GM21423 (cell line): ENCODE results near the gene SAMM50.
"Not testable (repeated sequence)": the region's sequence is repeated elsewhere in the genome, so short reads cannot be mapped to it uniquely, and the experiment has no call there.

Experiments
- ATAC-seq: cut with Tn5 transposase; IDR thresholded peaks from one replicate; pipeline ENCODE4 v1.9.1; 2021; ENCODE audit warnings: mild to moderate bottlenecking, moderate library complexity; ENCODE audit not compliant: unreplicated experiment

SAMM50 gene

DNA sequence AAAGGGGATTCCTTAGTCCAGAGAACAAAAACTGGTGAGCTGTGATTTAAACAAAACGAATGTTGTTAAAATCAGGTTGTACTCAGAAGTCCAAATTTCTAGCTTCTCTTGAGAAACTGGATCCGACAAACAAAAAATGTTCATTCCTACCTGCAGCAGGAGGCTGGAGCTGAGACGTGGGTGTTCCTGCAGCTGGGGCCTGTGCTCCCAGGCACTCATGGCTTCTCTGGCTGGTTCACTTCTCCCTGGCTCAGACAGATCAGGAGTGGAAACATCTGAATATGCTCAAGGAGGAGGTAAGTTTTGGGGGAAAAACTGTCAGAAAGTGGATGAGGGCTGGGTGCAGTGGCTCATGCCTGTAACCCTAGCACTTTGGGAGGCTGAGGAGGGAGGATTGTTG is 44.1 kb downstream of the SAMM50 start:
- no peak for ATAC-seq

- ATAC-seq, result no peak
These were observed 44.9 kb downstream of the SAMM50 start for GRCh38 chr22:44000123-44000522.

GRCh38 chr22:44001521-44001920 is 46.3 kb downstream of the SAMM50 start:
- ATAC-seq, result no peak

DNA sequence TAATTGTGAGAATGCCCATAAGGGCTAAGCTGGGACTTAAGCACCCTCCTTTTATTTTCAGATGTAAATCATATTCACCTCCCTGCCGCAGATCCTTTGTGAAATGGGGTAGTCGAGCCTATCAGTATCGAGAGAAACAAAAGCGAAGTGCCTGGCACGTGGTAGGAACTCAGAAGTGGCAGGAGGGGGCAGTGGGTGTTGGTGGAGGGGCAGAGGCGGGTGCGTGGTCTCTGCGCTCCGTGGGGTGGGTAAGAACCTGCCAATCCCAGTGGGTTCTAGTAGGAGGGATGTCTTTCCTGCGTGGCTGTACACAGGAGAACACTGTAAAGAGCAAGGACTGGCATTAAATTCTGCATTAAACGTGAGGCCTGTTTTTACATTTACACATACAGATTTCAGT is 47.1 kb downstream of the SAMM50 start:
- ATAC-seq, result no peak

DNA sequence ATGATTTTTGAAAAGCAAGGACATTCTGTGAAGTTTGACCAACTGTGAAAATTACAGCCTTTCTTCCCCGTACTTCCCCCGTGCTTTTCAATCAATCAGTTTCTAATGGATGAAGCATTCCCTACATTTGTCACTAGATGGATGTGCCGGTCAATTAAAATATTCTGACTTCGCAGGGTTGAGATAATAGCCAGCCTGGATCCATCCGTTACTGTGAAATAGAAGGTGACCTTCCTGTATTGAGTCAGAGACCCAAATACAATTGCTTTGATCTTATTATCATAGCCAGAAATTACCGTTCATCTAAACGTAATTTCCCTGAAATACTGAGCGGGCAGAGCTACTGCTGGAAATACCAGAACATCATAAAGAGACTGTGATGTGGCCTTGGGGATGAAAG is 47.8 kb downstream of the SAMM50 start:
- no peak for ATAC-seq

GRCh38 chr22:44003405-44004103 is 48.3 kb downstream of the SAMM50 start:
- no peak for ATAC-seq

- no peak for ATAC-seq
These were observed 48.8 kb downstream of the SAMM50 start for GRCh38 chr22:44004104-44004460.

DNA sequence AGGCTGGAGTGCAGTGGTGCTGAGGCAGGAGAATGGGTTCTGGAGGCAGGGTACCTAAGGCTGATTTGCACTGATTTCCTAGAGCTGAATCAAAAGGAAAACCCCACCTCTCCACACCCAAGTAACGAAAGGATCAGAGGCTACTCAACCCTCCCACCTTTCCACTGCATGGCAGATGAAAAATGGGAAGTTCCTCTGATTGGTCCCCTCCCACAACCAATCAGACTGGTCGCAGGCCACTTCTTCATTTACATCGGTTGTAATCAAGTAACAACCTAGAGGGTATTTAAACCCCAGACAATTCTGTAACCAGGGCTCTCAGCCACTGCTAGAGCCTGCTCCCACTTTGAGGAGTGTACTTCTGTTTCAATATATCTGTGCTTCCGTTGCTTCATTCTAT is 50.3 kb downstream of the SAMM50 start:
- no peak for ATAC-seq

- ATAC-seq, result no peak
These were observed 56.9 kb downstream of the SAMM50 start for GRCh38 chr22:44012162-44012561.

GRCh38 chr22:44012591-44012990 is 57.3 kb downstream of the SAMM50 start:
- ATAC-seq, result no peak

- ATAC-seq, result no peak
These were observed 59.0 kb downstream of the SAMM50 start for GRCh38 chr22:44014241-44014640.

DNA sequence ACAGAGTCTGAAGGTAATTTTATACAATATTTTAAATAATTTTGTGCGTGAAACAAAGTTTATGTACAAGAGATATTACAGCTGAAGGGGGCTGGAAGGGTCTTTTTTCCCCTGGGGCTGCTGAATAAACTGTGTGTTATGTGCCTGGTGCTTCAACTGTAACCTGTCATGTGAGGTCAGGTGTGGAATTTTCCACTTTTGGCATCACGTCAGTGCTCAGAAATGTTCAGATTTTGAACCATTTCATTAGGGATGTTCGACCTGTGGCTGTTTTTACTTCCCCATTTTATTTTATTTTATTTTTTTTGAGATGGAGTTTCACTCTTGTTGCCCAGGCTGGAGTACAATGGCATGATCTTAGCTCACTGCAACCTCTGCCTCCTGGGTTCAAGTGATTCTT is 61.3 kb downstream of the SAMM50 start:
- not testable (repeated sequence) for ATAC-seq

DNA sequence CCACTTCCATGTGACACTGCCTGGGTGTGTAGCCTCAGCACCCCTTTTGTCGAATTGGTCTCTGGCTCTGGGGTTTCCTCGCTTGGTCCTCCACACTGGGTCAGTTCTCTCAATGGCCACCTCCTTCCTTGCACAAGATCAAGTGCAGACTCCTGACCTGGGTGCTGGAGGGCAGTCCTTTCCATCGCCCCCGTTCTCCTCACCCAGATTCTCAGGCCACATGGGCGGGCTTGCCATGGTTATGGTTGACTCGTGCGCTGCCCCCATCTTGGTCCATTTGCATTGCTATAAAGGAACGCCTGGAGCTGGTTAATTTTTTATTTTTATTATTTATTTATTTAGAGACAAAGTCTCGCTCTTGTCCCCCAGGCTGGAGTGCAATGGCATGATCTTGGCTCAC is 63.4 kb downstream of the SAMM50 start:
- no peak for ATAC-seq

DNA sequence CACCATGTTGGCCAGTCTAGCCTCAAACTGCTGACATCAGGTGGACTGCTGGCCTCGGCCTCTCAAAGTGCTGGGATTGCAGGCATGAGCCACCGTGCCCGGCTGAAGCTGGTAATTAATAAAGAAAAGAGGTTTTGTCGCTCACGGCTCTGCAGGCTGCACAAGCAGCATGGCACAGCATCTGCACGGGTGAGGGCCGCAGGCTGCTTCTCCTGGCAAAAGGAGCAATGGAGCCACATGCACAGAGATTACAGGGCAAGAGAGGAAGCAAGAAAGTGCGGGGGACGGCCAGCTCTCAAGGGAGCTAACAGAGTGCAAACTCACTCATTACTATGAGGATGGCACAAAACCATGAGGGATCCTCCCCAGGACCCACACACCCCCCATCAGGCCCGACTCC is 64.2 kb downstream of the SAMM50 start:
- ATAC-seq, result no peak

GRCh38 chr22:44019846-44020245 is 64.6 kb downstream of the SAMM50 start:
- ATAC-seq, result no peak

DNA sequence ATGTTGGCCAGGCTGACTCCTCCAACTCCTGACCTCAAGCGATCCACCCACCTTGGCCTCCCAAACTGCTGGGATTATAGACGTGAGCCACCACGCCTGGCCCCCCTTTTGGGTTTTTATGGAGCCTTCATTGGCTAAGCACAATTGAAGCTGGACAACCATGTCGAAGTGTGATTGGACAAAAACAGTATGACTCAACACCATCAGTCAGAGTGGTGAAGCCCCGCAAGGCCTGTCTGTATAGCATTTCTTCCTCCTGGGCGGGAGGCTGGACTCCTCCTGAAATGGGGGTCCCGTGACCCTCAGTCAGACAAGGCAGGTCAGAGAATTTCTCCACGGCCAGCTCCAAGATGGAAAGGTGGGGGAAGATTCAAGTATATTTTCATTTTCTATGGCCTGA is 65.7 kb downstream of the SAMM50 start:
- no peak for ATAC-seq

GRCh38 chr22:44023404-44024287 is 68.4 kb downstream of the SAMM50 start:
- no peak for ATAC-seq

GRCh38 chr22:44024288-44024921 is 69.2 kb downstream of the SAMM50 start, which contains the start of gene PARVB:
PARVB (plus strand) TSS chr22:44024302; CDS start chr22:44024340, 38 bp downstream.
- no peak for ATAC-seq

DNA sequence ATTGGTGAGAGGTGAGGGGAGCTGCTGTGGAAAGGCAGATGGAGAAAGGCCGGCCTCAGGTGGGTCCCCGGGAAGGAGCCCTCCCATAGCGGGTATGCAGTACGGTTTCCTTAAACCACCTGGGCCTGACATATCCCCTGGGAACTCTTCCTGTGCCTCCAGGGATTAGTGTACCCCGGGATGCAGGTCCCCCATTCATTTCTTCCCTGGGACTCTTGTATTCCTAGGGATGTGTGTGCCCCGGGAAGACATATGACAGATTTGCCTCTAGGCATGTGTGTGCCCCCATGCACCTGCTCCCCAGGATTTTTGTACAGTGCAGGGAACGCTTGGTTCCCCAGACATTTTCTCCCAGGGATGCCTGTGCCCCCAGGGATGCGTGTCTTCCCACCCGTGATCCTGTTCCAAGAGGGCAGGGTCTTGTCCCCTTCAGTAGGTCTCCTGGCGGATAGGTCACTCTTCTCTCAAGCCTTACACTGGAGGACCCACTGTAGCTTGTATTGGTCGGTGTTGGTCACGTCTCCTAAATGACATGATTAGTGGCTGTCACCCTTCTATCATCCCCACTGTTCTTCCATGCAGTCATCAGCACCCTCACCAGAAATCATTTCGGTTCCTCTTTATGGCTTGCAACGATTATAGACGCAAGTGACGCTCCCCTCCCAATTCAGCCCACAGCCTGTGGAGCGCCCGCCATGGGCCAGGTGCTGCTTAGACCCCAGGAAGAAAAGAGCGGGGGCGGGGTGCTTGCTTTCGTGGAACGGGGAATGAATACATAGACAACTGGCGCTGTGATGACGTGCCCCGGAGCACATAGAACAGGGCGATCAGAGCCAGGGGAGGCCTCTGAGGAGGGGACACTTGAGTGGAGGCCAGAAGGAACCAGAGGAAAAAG is 70.2 kb downstream of the SAMM50 start:
- ATAC-seq, result peak; percentile 52

DNA sequence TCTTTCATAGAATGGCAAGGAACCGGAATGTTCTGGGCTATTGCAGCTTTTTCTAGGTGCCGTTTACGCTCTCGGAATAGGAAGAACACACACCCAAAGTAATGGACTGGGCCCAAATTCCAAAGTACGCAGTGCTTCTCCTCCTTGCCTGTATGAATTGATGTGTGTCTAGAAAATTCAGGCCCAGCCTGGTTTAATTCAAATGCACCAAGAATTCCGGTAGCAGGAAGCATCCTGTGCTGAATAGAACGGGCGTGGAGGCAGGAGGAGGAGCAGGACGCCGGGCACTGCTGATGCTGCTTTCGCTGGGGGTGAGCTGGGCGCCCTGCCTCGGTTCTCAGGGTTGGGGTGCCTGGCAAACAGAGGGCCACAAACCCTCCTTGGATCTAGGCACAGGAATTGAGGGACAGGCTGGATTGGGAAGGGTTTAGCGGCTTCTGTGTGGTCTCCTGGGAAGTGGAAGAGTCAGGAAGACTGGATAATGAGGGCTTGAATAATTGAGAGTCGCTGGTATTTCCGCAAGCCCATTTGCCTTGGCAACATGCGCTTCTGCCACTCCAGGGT is 70.9 kb downstream of the SAMM50 start:
- no peak for ATAC-seq
